ENCODE data around the gene HILPDA. TPM values are rescaled to one million over a fixed set of nuclear protein-coding genes. Genes with fewer than 3 reads are reported as not detected.

The HILPDA gene
- total and polyA plus RNA-seq, 7 experiments from 2014 or later: 2.4 to 39.5 (median 3.1) TPM

DNA sequence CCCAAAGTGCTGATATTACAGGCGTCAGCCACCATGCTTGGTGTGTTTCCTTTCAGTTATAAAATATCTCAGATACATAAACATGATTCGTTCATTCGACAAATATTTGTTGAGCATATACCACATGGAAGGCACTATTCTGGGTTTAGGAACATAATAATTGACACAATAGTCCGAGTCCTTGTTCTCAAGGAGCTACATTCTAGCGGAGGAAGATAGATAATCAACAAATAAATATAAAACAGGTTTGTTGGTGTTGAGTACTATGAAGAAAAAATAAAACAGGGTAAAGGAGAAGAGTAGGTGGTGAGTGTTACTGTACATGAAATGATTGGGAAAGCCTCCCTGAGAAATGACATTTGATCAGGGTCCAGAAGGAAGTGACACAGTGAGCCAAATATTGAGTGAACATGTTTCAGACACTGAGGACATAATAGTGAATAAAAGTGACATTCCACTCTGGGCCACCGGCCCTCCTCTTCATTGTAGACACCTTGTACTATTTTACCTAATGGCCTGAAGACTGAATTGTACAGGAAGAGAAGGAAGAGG is 6.9 kb upstream of the HILPDA start:
- H3K4me1 ChIP-seq (ENCODE audit: control insufficient read depth in 2 of 2, insufficient read depth in 2 of 2, low read length in 2 of 2): no peaks in the 10 kb centered on the region
- H3K27me3 Mint-ChIP-seq: peaks cover 0 to 10% (median 0%) of the 10 kb centered on the region in 5 donors
- intact Hi-C loops (cut with micrococcal nuclease): no loop called here
- H3K27ac Mint-ChIP-seq: no peak overlapping the region
- H3K9me3 Mint-ChIP-seq: no peaks in the 10 kb centered on the region
- no peak overlapping the region for H3K27ac ChIP-seq (ENCODE audit: low read depth, low read length)
- POLR2A ChIA-PET: no interaction called here
- no peak overlapping the region for H3K4me3 ChIP-seq (ENCODE audit: low read length)
- ATAC-seq (no peak), DNase-seq (no peak)
- peaks cover 0 to 28% (median 0%) of the 10 kb centered on the region in 7 donors for H3K4me1 Mint-ChIP-seq
- CTCF ChIA-PET: interaction anchor here (0.9 to 1.8 kb wide), 3 partner anchors 11 to 23 kb away, joined by 3 to 9 read pairs (median 3); no protein-coding TSS in a partner anchor
- H3K36me3 ChIP-seq (ENCODE audit: control insufficient read depth in 2 of 3, insufficient read depth in 3 of 3, low read length in 3 of 3): no peaks in the 10 kb centered on the region
- H3K9me3 ChIP-seq (ENCODE audit: control insufficient read depth in 2 of 3, low read length in 3 of 3): no peaks in the 10 kb centered on the region
- no peaks in the 10 kb centered on the region for H3K27me3 ChIP-seq (ENCODE audit: control insufficient read depth in 2 of 2, insufficient read depth in 2 of 2, low read length in 2 of 2)
- H3K4me3 Mint-ChIP-seq: no peak overlapping the region
- H3K36me3 Mint-ChIP-seq: no peaks in the 10 kb centered on the region

GRCh38 chr7:128450409-128450808 is 5.3 kb upstream of the HILPDA start:
- Histone ChIP-seq H3K27me3 (ENCODE audit: control insufficient read depth in 2 of 2, insufficient read depth in 2 of 2, low read length in 2 of 2) (no peaks in the 10 kb centered on the region), H3K4me3 (ENCODE audit: low read length) (no peak overlapping the region), H3K27ac (ENCODE audit: low read depth, low read length) (no peak overlapping the region), H3K4me1 (ENCODE audit: control insufficient read depth in 2 of 2, insufficient read depth in 2 of 2, low read length in 2 of 2) (peaks cover 0 to 5% of the 10 kb centered on the region in 2 donors), H3K9me3 (ENCODE audit: control insufficient read depth in 2 of 3, low read length in 3 of 3) (no peaks in the 10 kb centered on the region), H3K36me3 (ENCODE audit: control insufficient read depth in 2 of 3, insufficient read depth in 3 of 3, low read length in 3 of 3) (no peaks in the 10 kb centered on the region)
- intact Hi-C loops (cut with micrococcal nuclease): no loop called here
- Mint-ChIP-seq H3K27me3 (peaks cover 0 to 10% (median 0%) of the 10 kb centered on the region in 5 donors), H3K4me1 (peaks cover 0 to 30% (median 4%) of the 10 kb centered on the region in 7 donors), H3K9me3 (no peaks in the 10 kb centered on the region), H3K4me3 (peak overlapping the region in 1 of 10 donors; percentile 29), H3K27ac (peak overlapping the region in 1 of 9 donors; percentile 45), H3K36me3 (peaks cover 0 to 2% (median 0%) of the 10 kb centered on the region in 5 donors)
- ATAC-seq (no peak), DNase-seq (peak in 1 of 9 donors; percentile 25)
- ChIA-PET POLR2A (no interaction called here), CTCF (no interaction called here)

- Mint-ChIP-seq H3K27ac (no peak overlapping the region), H3K4me1 (peaks cover 0 to 32% (median 5%) of the 10 kb centered on the region in 7 donors)
- CTCF ChIA-PET: no interaction called here
Observed at GRCh38 chr7:128450913-128451312, 4.8 kb upstream of the HILPDA start.

DNA sequence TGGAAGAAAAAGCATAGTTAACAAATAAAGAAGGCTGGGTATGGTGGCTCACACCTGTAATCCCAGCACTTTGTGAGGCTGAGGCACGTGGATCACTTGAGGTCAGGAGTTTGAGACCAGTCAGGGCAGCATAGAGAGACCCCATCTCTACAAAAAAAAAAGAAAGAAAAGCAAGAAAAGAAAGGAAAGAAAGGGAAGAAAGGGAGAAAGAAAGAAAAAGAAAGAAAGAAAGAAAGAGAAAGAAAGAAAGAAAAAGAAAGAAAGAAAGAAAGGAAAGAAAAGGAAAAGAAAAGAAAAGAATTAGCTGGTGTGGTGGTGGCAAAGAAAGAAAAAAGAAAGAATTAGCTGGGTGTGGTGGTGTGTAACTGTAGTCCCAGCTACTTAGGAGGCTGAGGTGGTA is 3.1 kb upstream of the HILPDA start:
- Histone ChIP-seq H3K27ac (ENCODE audit: low read depth, low read length) (no peak overlapping the region), H3K4me3 (ENCODE audit: low read length) (no peak overlapping the region), H3K27me3 (ENCODE audit: control insufficient read depth in 2 of 2, insufficient read depth in 2 of 2, low read length in 2 of 2) (no peaks in the 10 kb centered on the region), H3K9me3 (ENCODE audit: control insufficient read depth in 2 of 3, low read length in 3 of 3) (no peaks in the 10 kb centered on the region), H3K4me1 (ENCODE audit: control insufficient read depth in 2 of 2, insufficient read depth in 2 of 2, low read length in 2 of 2) (peaks cover 9 to 11% of the 10 kb centered on the region in 2 donors), H3K36me3 (ENCODE audit: control insufficient read depth in 2 of 3, insufficient read depth in 3 of 3, low read length in 3 of 3) (no peaks in the 10 kb centered on the region)
- Mint-ChIP-seq H3K27me3 (peaks cover 0 to 8% (median 0%) of the 10 kb centered on the region in 5 donors), H3K4me1 (peaks cover 0 to 45% (median 10%) of the 10 kb centered on the region in 7 donors), H3K4me3 (peak overlapping the region in 2 of 10 donors; percentile 8 to 25), H3K36me3 (peaks cover 0 to 7% (median 0%) of the 10 kb centered on the region in 5 donors), H3K27ac (peak overlapping the region in 3 of 9 donors; percentile 24 to 51 (median 33)), H3K9me3 (no peaks in the 10 kb centered on the region)
- intact Hi-C loops (cut with micrococcal nuclease): no loop called here
- no peak for DNase-seq
- POLR2A ChIA-PET: no interaction called here
- ATAC-seq: no peak
- CTCF ChIA-PET: interaction anchor here (1.2 to 4.4 kb wide), 2 partner anchors 20 to 25 kb away, joined by 3 to 49 read pairs; no protein-coding TSS in a partner anchor

More at GRCh38 chr7:128450913-128451312, 4.8 kb upstream of the HILPDA start:
- ATAC-seq (no peak), DNase-seq (no peak)
- intact Hi-C loops (cut with micrococcal nuclease): no loop called here
- H3K27ac ChIP-seq (ENCODE audit: low read depth, low read length): no peak overlapping the region
- no peaks in the 10 kb centered on the region for H3K27me3 ChIP-seq (ENCODE audit: control insufficient read depth in 2 of 2, insufficient read depth in 2 of 2, low read length in 2 of 2)
- H3K9me3 Mint-ChIP-seq: no peaks in the 10 kb centered on the region
- H3K4me3 ChIP-seq (ENCODE audit: low read length): no peak overlapping the region
- peaks cover 0 to 10% (median 0%) of the 10 kb centered on the region in 5 donors for H3K27me3 Mint-ChIP-seq
- POLR2A ChIA-PET: interaction anchor here (0.7 kb wide), 1 partner anchor 53 kb away, joined by 3 read pairs; no protein-coding TSS in a partner anchor
- no peak overlapping the region for H3K4me3 Mint-ChIP-seq
- H3K36me3 Mint-ChIP-seq: peaks cover 0 to 2% (median 0%) of the 10 kb centered on the region in 5 donors
- H3K9me3 ChIP-seq (ENCODE audit: control insufficient read depth in 2 of 3, low read length in 3 of 3): no peaks in the 10 kb centered on the region
- H3K4me1 ChIP-seq (ENCODE audit: control insufficient read depth in 2 of 2, insufficient read depth in 2 of 2, low read length in 2 of 2): peaks cover under 1 to 5% of the 10 kb centered on the region in 2 donors
- no peaks in the 10 kb centered on the region for H3K36me3 ChIP-seq (ENCODE audit: control insufficient read depth in 2 of 3, insufficient read depth in 3 of 3, low read length in 3 of 3)

GRCh38 chr7:128453836-128454804 is 1.6 kb upstream of the HILPDA start:
- no peak overlapping the region for H3K27ac ChIP-seq (ENCODE audit: low read depth, low read length)
- H3K36me3 ChIP-seq (ENCODE audit: control insufficient read depth in 2 of 3, insufficient read depth in 3 of 3, low read length in 3 of 3): no peaks in the 10 kb centered on the region
- POLR2A ChIA-PET: interaction anchor here (0.7 to 1.5 kb wide), 3 partner anchors 18 to 44 kb away, joined by 3 to 4 read pairs (median 4); partner anchors contain the start of gene METTL2B
- Mint-ChIP-seq H3K9me3 (no peaks in the 10 kb centered on the region), H3K4me3 (peak overlapping the region; percentile 25 to 91 (median 47)), H3K27me3 (peaks cover 0 to 8% (median 0%) of the 10 kb centered on the region in 5 donors), H3K4me1 (peaks cover 6 to 59% (median 14%) of the 10 kb centered on the region in 7 donors), H3K36me3 (peaks cover 0 to 16% (median 0%) of the 10 kb centered on the region in 5 donors), H3K27ac (peak overlapping the region in 2 of 9 donors; percentile 21 to 82)
- intact Hi-C loops (cut with micrococcal nuclease): loop anchor here in 1 of 2 donors (2.0 kb wide), 1 partner anchor 111 kb away; the partner anchor contains the start of gene RBM28
- DNase-seq (peak in 1 of 9 donors; percentile 17), ATAC-seq (no peak)
- H3K4me3 ChIP-seq (ENCODE audit: low read length): no peak overlapping the region
- CTCF ChIA-PET: interaction anchor here (0.6 to 4.4 kb wide), 2 partner anchors 18 to 27 kb away, joined by 3 to 49 read pairs; no protein-coding TSS in a partner anchor
- H3K4me1 ChIP-seq (ENCODE audit: control insufficient read depth in 2 of 2, insufficient read depth in 2 of 2, low read length in 2 of 2): peaks cover 9 to 16% of the 10 kb centered on the region in 2 donors
- H3K9me3 ChIP-seq (ENCODE audit: control insufficient read depth in 2 of 3, low read length in 3 of 3): no peaks in the 10 kb centered on the region
- H3K27me3 ChIP-seq (ENCODE audit: control insufficient read depth in 2 of 2, insufficient read depth in 2 of 2, low read length in 2 of 2): no peaks in the 10 kb centered on the region
